ENCODE measurements around the gene KIF3A. TPM values are rescaled to one million over a fixed set of nuclear protein-coding genes. Genes with fewer than 3 reads are reported as not detected.

Gene KIF3A
- total RNA-seq, 1 experiment from 2014 or later = 12.7 TPM

GRCh38 chr5:132746954-132747615, 9.7 kb upstream of the KIF3A start, which contains the start of gene CCNI2:
Gene CCNI2, plus strand, starts transcription at chr5:132747426. Its CDS starts 70 bp downstream, at chr5:132747496.
- Histone ChIP-seq H4K20me1 (ENCODE audit: insufficient read depth) (no peaks in the 10 kb centered on the region), H2AFZ (ENCODE audit: low read depth, low read length, poor library complexity, severe bottlenecking) (peak within 1 kb of the TSS; percentile 98), H3K36me3 (ENCODE audit: control insufficient read depth in 1 of 2, insufficient read depth in 2 of 2, low read length in 2 of 2) (no peaks in the 10 kb centered on the region), H3K27me3 (ENCODE audit: insufficient read depth, low read length) (no peaks in the 10 kb centered on the region), H3K9ac (ENCODE audit: low read length) (peak within 1 kb of the TSS; percentile 58), H3K79me2 (ENCODE audit: insufficient read depth, low read length) (no peaks in the 10 kb centered on the region), H3K9me3 (ENCODE audit: control insufficient read depth in 1 of 2, insufficient read depth in 1 of 2, low read depth in 1 of 2, low read length in 2 of 2) (0 out of 4 replicates have a peak, but pooled peaks cover 0 to 3% of the 10 kb centered on the region in 2 experiments), H3K4me3 (replicated peaks in 1 of 2; ENCODE audit: low read depth in 1 of 2, low read length in 2 of 2) (peak within 1 kb of the TSS; percentile 46 to 74), H3K9me2 (ENCODE audit: insufficient read depth) (no peaks in the 10 kb centered on the region), H3K4me1 (ENCODE audit: control insufficient read depth in 1 of 2, insufficient read depth in 2 of 2, low read length in 2 of 2) (peaks cover 8 to 14% of the 10 kb centered on the region in 2 experiments; a peak in 3 of 4 replicates), H3K27ac (ENCODE audit: low read depth, low read length) (peak within 1 kb of the TSS; percentile 14; the same call in 1 of the 2 replicates), H3K4me2 (ENCODE audit: low read length) (peak within 1 kb of the TSS; percentile 99)
- RAD21 ChIA-PET (ENCODE audit: low non-redundant PET in 1 of 2, low total read pairs in 2 of 2, uncharacterized antibody in 2 of 2, unreplicated experiment in 2 of 2) = no interaction called here
- ATAC-seq = peak; percentile 87
- CTCF ChIA-PET = interaction anchor here (1.1 to 1.6 kb wide), 3 partner anchors 9 to 73 kb away, joined by 4 to 6 read pairs (median 5); partner anchors contain the start of gene KIF3A
- DNase-seq (ENCODE audit: low read depth, low spot score) = peak; percentile 34
- intact Hi-C loops (cut with micrococcal nuclease) = no loop called here
- BruUV-seq (replicated peaks) = no TSS peak
- POLR2A ChIA-PET = interaction anchor here (2.0 kb wide), 1 partner anchor 9 kb away, joined by 5 read pairs; the partner anchor contains the start of gene KIF3A
- no peak for TF ChIP-seq ELF1 (IDR thresholded peaks at IDR 0.05; ENCODE audit: borderline replicate concordance, low read depth)
- no peak for TF ChIP-seq EGR1 (IDR thresholded peaks at IDR 0.05; ENCODE audit: low read depth)
- TF ChIP-seq SRF (IDR thresholded peaks at IDR 0.05; ENCODE audit: low read depth) = no peak
- TF ChIP-seq YY1 (IDR thresholded peaks at IDR 0.05; ENCODE audit: extremely low read depth, insufficient replicate concordance, low read depth, low read length) = no peak
- TF ChIP-seq CTCF (IDR thresholded peaks at IDR 0.05 in 2 of 3, conservative IDR thresholded peaks at IDR 0.05 in 1 of 3; ENCODE audit: borderline replicate concordance in 1 of 3, insufficient read depth in 1 of 3, low read depth in 2 of 3, low read length in 2 of 3) = peak; percentile 40 to 60 (median 53); a peak in 5 of 6 replicates
- no peak for TF ChIP-seq ZBTB33 (IDR thresholded peaks at IDR 0.05; ENCODE audit: extremely low read depth, insufficient replicate concordance, low read length)
- no peak for TF ChIP-seq TCF7L2 (IDR thresholded peaks at IDR 0.05; ENCODE audit: borderline replicate concordance, extremely low read depth, insufficient read depth, insufficient read length)
- peak; percentile 55 for TF ChIP-seq RAD21 (IDR thresholded peaks at IDR 0.05; ENCODE audit: low read depth)
- no peak for TF ChIP-seq CBX3 (IDR thresholded peaks at IDR 0.05; ENCODE audit: low read depth)
- TF ChIP-seq REST (IDR thresholded peaks at IDR 0.05; ENCODE audit: low read depth) = no peak
- 0 out of 2 replicates have a peak, but pooled peaks have one; percentile 30 for TF ChIP-seq MAX (IDR thresholded peaks at IDR 0.05)
- no peak for TF ChIP-seq ZNF274 (IDR thresholded peaks at IDR 0.05; ENCODE audit: low read depth, low read length)
- no peak for TF ChIP-seq EZH2 (IDR thresholded peaks at IDR 0.05)
- no peak for TF ChIP-seq SP1 (IDR thresholded peaks at IDR 0.05; ENCODE audit: low read depth)
- no peak for TF ChIP-seq SIN3A (IDR thresholded peaks at IDR 0.05; ENCODE audit: low read depth)
- TF ChIP-seq EZH2phosphoT487 (IDR thresholded peaks at IDR 0.05; ENCODE audit: borderline replicate concordance) = no peak
- TF ChIP-seq CEBPB (IDR thresholded peaks at IDR 0.05; ENCODE audit: low read depth) = no peak
- TF ChIP-seq POLR2A (IDR thresholded peaks at IDR 0.05; ENCODE audit: borderline replicate concordance, extremely low read depth, insufficient read depth, insufficient read length) = no peak
- TF ChIP-seq ATF3 (IDR thresholded peaks at IDR 0.05) = no peak
